GM12872 (cell line): ENCODE results near the gene DGKI.

Experiments
- CTCF ChIP-seq: IDR thresholded peaks from 3 replicates; pipeline ENCODE4 v1.5.1; 2011; ENCODE audit warnings: low read depth, mild to moderate bottlenecking, low read length, moderate library complexity; ENCODE audit not compliant: insufficient read depth

The DGKI gene

GRCh38 chr7:137664846-137665245 lies 181.9 kb downstream of the DGKI start:
- no peak for TF ChIP-seq CTCF

DNA sequence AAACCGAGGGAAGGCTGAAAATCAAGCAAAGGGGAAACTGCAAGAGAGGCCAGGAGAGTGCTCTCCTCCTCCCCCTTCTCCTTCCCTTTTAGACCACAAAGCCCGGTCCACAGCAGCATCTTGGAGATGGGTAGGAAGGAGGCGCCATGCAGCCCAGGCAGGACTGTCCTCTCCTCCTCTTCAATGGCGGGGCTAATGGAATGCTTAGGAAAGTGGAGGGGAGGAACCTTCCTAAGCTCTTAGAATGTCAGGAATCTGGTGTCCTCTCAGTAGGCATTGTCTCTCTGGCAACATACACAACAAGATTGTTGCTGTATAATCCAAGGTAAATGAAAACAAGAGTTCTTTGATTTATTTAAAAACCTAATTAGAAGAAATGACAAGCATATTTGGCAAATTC lies 185.1 kb downstream of the DGKI start:
- TF ChIP-seq CTCF = no peak

GRCh38 chr7:137658190-137658900 lies 188.4 kb downstream of the DGKI start:
- TF ChIP-seq CTCF = no peak

DNA sequence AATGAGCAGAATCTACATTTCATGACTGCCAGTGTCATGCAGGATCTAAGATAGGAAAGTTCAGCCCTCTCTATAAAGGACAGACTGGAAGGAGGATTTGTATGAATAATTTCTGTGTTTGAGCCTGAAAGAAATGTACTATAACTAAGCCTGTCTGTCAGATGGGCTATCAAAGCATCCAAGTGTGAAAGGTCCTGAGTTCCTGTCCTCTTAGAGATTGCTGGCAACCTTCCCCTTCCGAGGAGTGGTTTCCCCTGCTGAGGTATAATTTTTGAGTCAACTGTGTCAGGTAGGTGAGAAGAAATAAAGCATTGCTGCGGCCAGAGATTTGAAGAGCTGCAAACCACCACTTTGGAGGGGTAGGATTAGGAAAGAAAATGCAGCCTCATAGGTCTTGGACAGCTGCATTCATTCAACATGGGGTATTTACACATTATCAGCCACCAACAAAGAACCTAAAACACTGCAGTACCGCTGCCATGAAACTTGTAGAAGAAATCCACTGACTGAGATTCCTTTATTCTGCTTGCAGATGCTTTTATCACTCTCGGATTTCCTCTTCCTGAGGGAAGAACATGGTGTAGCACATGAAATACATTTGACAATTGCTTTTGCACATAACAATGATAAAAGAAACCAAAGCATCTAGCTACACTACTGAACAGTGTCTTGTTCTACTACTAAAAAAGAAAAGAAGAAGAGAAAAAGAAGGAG lies 189.1 kb downstream of the DGKI start:
- TF ChIP-seq CTCF = no peak

- TF ChIP-seq CTCF = no peak
Observed at GRCh38 chr7:137656850-137657232, 189.9 kb downstream of the DGKI start.

GRCh38 chr7:137656227-137656849 lies 190.4 kb downstream of the DGKI start:
- TF ChIP-seq CTCF = peak; percentile 76

DNA sequence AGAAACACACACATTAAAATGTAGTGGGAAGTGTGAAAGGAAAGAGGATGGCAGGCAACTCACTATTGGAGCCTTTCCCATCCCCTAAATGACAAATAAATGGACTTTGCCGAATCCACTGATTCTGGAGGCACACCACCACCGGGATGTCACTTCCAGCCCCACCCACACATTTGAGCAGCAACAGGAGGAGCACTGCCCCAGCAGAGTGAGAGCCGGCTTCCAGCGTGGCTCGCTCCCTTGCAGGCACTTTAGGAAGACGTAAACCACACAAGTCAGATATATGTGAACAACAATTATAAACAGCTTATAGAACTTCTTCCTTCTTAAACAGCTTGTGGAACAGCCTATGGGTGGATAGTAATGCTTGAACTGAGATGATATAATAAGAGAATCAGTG lies 191.0 kb downstream of the DGKI start:
- 0 out of 3 replicates have a peak, but pooled peaks have one; percentile 4 for TF ChIP-seq CTCF
